SH-SY5Y (cell line): ENCODE data around the gene NIPAL1.

Source experiments
- GATA2 ChIP-seq: IDR thresholded peaks from 2 replicates; pipeline ENCODE4 v1.6.1; 2011; ENCODE audit warnings: mild to moderate bottlenecking, low read depth, low read length
- GATA3 ChIP-seq: IDR thresholded peaks from 2 replicates; pipeline ENCODE4 v1.6.1; 2011; ENCODE audit warnings: low read depth, mild to moderate bottlenecking, low read length, moderate library complexity

Gene NIPAL1

DNA sequence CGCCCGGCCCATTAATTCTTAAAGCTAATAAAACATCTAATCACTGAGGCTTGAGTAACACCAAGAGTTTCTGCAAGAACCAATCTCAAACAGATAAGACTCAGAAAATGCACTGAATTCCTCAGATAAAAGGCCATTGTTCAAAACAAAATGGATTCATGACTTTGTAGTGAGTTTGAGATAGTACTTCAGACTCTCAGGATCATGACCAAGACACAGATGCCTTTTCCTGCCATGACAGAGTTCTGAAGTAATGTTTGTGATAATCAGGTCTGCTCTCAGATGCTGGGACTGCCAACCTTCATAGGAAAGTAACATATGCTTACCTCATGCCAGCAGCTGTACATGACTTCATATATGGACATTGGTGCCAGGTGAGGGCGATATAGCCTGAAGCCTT is 54.6 kb downstream of the NIPAL1 start:
- TF ChIP-seq GATA3 (no peak), GATA2 (no peak)

DNA sequence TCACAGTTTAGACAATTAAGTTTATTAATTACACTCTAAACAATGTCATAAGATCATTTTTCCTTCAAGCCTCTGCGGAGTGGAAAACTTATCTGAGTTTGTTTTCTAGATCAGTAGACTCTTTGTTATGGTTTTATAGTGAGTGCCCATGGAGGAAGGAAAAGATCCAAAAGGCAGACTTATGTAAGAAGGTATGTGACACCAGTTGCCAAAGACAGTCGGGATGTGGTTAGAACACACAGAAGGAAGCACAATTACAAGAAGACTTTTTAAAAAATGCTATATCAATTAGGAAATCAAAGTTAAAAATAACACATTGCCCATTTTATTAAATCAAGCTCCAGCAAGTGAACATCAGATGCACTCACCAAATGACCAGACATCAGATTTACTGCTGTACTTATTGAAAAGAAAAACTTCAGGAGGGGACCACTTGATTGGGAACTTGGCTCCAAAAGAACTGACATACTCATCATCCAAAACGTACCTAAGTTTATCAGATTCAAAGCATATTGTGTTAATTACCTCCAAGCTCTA is 57.1 kb downstream of the NIPAL1 start:
- no peak for TF ChIP-seq GATA2
- no peak for TF ChIP-seq GATA3

DNA sequence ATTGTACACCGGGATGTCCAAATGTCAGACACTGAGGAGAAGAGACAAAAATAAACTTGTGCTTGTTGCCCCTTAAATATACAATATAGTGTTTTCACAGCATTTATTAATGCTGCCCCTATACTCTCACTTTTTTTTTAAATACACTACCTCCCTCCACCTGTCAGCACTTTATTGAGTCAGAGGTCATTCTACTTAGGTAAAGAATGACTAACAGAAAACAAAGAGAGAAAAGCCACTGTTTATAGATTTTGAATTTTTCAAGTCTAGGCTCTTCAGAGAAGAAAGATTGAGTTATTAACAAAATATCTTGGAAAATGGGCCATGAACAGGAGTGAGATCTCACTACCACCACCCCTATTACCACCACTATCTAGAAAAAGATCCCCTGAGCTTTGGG is 58.1 kb downstream of the NIPAL1 start:
- TF ChIP-seq GATA2, result no peak
- no peak for TF ChIP-seq GATA3

DNA sequence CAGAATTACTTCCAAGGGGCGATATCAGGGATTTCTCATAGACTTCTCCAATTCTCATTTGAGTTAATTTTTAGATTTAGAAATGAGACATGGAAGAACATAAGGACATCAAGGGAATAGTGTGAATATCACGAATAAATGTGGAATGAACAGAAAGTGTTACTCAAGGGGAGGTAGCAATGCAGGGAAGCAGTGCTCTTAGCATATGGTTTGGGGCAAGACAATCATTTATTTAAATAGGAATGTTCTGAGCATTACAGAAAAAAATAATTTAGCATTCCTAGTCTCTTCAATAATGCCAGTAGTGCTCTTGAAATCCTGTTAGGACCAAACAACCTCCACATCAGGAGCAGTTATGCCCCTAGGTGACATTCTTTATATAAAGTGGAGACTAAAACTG is 61.9 kb downstream of the NIPAL1 start:
- TF ChIP-seq GATA3 (no peak), GATA2 (no peak)

DNA sequence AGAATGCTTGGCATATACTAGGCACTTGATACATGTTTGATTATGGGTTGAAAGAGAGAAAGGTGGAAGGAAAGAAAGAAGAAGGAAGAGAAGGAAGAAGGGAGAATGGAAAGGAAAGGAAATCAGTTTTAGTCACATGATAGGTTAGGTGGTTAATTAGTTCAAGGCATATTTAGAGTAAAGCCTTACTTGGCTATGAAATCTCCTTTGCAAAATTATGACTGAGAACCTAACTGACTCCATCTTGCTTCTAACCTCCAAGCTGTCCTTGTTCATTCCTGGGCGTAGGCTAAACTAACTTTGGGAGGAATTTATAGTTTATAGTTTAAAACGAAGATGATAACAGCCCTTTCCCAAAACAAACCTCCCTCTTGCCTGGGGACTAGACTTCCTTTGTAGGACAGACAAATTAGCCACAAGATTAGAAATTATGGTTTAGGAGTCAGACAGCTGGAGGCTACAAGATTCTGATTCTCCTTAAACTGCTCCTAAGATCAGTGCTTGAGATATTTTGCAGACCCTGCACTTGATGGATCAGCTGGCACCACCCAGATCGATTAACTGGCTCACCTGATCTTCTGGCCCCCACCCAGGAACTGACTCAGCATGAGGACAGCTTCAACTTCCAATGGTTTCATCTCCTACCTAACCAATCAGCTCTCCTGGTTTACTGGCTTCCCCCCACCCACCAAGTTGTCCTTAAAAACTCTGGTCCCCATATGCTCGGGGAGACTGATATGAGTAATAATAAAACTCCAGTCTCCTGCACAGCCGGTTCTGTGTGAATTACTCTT is 62.5 kb downstream of the NIPAL1 start:
- no peak for TF ChIP-seq GATA3
- no peak for TF ChIP-seq GATA2

DNA sequence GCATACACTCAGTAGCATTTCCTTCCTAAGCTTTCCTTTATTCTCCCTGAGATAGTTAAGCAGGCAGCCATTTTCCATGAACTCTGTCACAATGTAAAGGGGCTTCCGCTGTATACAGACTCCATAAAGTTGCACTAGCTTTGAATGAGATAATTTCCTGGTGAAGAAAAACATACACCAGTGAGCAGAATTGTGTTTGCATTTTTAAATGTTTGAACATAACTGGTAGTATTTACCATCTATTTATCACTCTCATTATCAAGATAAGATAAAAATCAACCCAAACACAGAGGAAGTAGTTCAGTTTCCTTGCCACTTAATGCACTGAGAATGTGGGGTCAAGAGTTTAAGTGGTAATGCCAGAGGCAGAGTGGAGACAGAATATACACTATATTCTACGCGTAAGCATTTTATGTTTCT is 63.4 kb downstream of the NIPAL1 start:
- TF ChIP-seq GATA3 (peak; percentile 64; the same call in 1 of the 2 replicates), GATA2 (peak; percentile 23; the same call in 1 of the 2 replicates)

DNA sequence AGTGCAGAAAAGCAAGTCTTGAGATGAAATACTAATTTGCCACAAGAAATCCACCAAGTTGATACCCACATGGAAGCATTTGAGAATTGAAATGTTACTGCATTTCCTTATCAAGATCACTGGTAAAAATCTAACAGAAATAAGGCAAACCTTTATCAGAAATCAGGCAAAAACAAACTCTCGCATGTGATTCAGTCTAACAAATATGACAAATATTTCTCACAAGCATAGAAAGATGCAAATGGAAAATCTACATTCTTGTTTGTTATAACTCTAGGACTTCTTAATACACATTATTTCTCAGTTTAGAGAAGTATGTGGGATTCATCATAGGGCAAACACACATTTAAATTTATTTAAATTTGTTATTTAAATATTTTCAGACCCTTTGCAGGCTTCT is 64.6 kb downstream of the NIPAL1 start:
- TF ChIP-seq GATA3 (no peak), GATA2 (no peak)

DNA sequence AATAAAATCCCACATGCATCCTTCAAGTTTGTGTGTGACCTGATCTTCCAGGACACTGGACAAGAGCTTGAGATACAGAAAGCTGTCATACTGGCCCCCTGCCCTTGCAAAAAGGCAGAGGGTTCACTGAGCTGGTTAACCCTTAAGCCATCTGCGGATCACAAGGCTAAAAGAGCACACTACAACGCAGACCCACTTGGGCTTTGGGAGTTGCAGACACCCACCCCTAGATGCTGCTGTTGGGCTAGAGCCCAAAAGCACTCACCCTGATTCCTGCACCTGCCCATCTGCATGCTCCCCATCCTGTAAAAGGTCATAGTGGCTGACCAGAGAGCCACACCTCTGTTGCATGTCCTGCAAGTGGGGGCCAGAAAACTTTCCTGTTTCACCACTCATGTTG is 66.4 kb downstream of the NIPAL1 start:
- TF ChIP-seq GATA2 (no peak), GATA3 (no peak)

DNA sequence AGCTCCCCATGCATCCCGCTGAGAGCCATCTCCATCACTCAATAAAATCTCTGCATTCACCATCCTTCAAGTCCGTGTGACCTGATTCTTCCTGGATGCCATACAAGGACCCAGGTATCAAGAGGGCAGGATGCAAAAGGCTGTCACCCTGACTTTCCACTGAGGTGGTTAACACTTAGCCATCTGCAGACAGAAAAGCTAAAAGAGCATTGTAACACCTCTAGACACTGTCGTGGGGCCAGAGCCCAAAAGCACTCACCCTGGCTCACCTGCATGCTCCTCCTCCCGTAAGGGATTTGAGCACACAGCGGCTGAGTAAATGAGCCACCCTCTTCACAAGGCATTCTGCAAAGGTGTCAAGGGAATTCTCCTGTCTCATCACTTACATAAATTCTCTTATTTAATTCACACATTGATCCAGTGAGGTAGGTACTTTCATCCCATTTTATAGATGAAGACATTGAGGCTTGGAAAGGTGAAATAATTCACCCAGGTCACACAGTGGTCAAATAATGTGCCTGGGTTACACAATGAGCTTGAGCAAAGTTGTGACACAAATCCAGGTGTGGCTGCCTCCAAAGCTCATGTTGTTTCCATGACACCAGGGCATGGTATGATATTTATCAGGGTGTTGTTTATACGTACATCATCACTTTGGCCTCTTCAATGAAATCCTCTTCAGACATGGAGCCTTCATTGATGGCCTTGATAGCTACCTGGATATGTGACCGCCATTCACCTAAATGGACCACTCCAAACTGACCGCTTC is 69.4 kb downstream of the NIPAL1 start:
- TF ChIP-seq GATA2, result no peak
- TF ChIP-seq GATA3, result no peak
